Measurements from ENCODE around the gene SYNM. TPM values are rescaled to one million over a fixed set of nuclear protein-coding genes. Genes with fewer than 3 reads are reported as not detected.
A peak's percentile ranks its signal among the peaks of the same experiment; 100 is the strongest.

SYNM gene
- total and polyA plus RNA-seq, 2 donors (not counting 1 experiment from before 2014, with no cell fraction given), result 0.04 to 0.27 TPM

- peak; percentile 79 for ATAC-seq (ENCODE audit: low read depth)
- Histone ChIP-seq H4K20me1 (ENCODE audit: control insufficient read depth, insufficient read depth, low read length, poor library complexity, severe bottlenecking) (no peaks in the 10 kb centered on the region), H3K36me3 (replicated peaks in 1 of 2; ENCODE audit: control extremely low read depth in 1 of 2, control insufficient read depth in 1 of 2, extremely low read depth in 1 of 2, insufficient read depth in 2 of 2, low read length in 1 of 2) (no peaks in the 10 kb centered on the region), H3K4me1 (ENCODE audit: control insufficient read depth in 2 of 2, insufficient read depth in 2 of 2, low read length in 2 of 2) (peaks cover 5 to 7% of the 10 kb centered on the region in 2 donors), H3K4me2 (replicated peaks; ENCODE audit: low read depth, low read length, poor library complexity, severe bottlenecking) (peak overlapping the region; percentile 70), H3K9me3 (ENCODE audit: control extremely low read depth in 1 of 3, control insufficient read depth in 2 of 3, insufficient read depth in 1 of 3, low read length in 2 of 3) (no peaks in the 10 kb centered on the region), H2AFZ (ENCODE audit: insufficient read depth, low read depth, low read length, poor library complexity, severe bottlenecking) (peak overlapping the region; percentile 67), H3K4me3 (ENCODE audit: control extremely low read depth in 1 of 5, extremely low read depth in 1 of 5, insufficient read depth in 1 of 5, low read depth in 2 of 5, low read length in 4 of 5) (peak overlapping the region; percentile 30 to 69 (median 45)), H3K9ac (ENCODE audit: low read length) (peak overlapping the region; percentile 55), H3K79me2 (ENCODE audit: control insufficient read depth, insufficient read depth, low read length) (no peaks in the 10 kb centered on the region), H3K27me3 (replicated peaks in 1 of 4; ENCODE audit: control extremely low read depth in 1 of 4, control insufficient read depth in 3 of 4, insufficient read depth in 4 of 4, low read length in 3 of 4) (peaks cover 0 to 4% (median under 1%) of the 10 kb centered on the region in 4 experiments), H3K27ac (ENCODE audit: low read length in 2 of 2) (no peak overlapping the region)
- intact Hi-C loops (cut with micrococcal nuclease), result loop anchor here (1.0 to 10.0 kb wide), 4 partner anchors 298 to 634 kb away; no protein-coding TSS in a partner anchor
- POLR2A ChIA-PET, result no interaction called here
- 2% methylated on average over 5 of the region's 10 CpGs for WGBS (ENCODE audit: insufficient coverage)
- peak; percentile 74 for DNase-seq
- peak overlapping the region; percentile 46 for H3K27ac Mint-ChIP-seq
- H3K4me3 Mint-ChIP-seq, result peak overlapping the region; percentile 86
- H3K9me3 Mint-ChIP-seq (ENCODE audit: insufficient read depth), result no peaks in the 10 kb centered on the region
- H3K27me3 Mint-ChIP-seq, result peaks cover 23% of the 10 kb centered on the region
- no peak for TF ChIP-seq EZH2 (IDR thresholded peaks at IDR 0.05; ENCODE audit: borderline replicate concordance, insufficient read depth, low read depth, low read length, poor library complexity, severe bottlenecking)
- TF ChIP-seq, protein P1, sequence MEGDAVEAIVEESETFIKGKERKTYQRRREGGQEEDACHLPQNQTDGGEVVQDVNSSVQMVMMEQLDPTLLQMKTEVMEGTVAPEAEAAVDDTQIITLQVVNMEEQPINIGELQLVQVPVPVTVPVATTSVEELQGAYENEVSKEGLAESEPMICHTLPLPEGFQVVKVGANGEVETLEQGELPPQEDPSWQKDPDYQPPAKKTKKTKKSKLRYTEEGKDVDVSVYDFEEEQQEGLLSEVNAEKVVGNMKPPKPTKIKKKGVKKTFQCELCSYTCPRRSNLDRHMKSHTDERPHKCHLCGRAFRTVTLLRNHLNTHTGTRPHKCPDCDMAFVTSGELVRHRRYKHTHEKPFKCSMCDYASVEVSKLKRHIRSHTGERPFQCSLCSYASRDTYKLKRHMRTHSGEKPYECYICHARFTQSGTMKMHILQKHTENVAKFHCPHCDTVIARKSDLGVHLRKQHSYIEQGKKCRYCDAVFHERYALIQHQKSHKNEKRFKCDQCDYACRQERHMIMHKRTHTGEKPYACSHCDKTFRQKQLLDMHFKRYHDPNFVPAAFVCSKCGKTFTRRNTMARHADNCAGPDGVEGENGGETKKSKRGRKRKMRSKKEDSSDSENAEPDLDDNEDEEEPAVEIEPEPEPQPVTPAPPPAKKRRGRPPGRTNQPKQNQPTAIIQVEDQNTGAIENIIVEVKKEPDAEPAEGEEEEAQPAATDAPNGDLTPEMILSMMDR (IDR thresholded peaks at IDR 0.05), result peak; percentile 93
- CTCF ChIA-PET, result interaction anchor here (0.5 to 2.5 kb wide), 24 partner anchors 9 to 765 kb away, joined by 3 to 21 read pairs (median 4); no protein-coding TSS in a partner anchor
- H3K4me1 Mint-ChIP-seq, result peaks cover 7% of the 10 kb centered on the region
Measured at GRCh38 chr15:99076555-99077308, 28.1 kb upstream of the SYNM start.

GRCh38 chr15:99082798-99083197 is 22.1 kb upstream of the SYNM start:
- Mint-ChIP-seq H3K4me1 (no peaks in the 10 kb centered on the region), H3K4me3 (no peak overlapping the region), H3K27ac (no peak overlapping the region), H3K27me3 (peaks cover 28% of the 10 kb centered on the region), H3K9me3 (ENCODE audit: insufficient read depth) (no peaks in the 10 kb centered on the region)
- Histone ChIP-seq H3K27me3 (replicated peaks in 1 of 4; ENCODE audit: control extremely low read depth in 1 of 4, control insufficient read depth in 3 of 4, insufficient read depth in 4 of 4, low read length in 3 of 4) (peaks cover 0 to 4% (median 0%) of the 10 kb centered on the region in 4 experiments), H3K4me2 (replicated peaks; ENCODE audit: low read depth, low read length, poor library complexity, severe bottlenecking) (no peak overlapping the region), H4K20me1 (ENCODE audit: control insufficient read depth, insufficient read depth, low read length, poor library complexity, severe bottlenecking) (no peaks in the 10 kb centered on the region), H3K9me3 (ENCODE audit: control extremely low read depth in 1 of 3, control insufficient read depth in 2 of 3, insufficient read depth in 1 of 3, low read length in 2 of 3) (peaks cover 0 to 1% (median 0%) of the 10 kb centered on the region in 3 donors), H2AFZ (ENCODE audit: insufficient read depth, low read depth, low read length, poor library complexity, severe bottlenecking) (no peak overlapping the region), H3K9ac (ENCODE audit: low read length) (no peak overlapping the region), H3K4me1 (ENCODE audit: control insufficient read depth in 2 of 2, insufficient read depth in 2 of 2, low read length in 2 of 2) (no peaks in the 10 kb centered on the region), H3K79me2 (ENCODE audit: control insufficient read depth, insufficient read depth, low read length) (no peaks in the 10 kb centered on the region), H3K27ac (ENCODE audit: low read length in 2 of 2) (no peak overlapping the region), H3K4me3 (ENCODE audit: control extremely low read depth in 1 of 5, extremely low read depth in 1 of 5, insufficient read depth in 1 of 5, low read depth in 2 of 5, low read length in 4 of 5) (no peak overlapping the region), H3K36me3 (replicated peaks in 1 of 2; ENCODE audit: control extremely low read depth in 1 of 2, control insufficient read depth in 1 of 2, extremely low read depth in 1 of 2, insufficient read depth in 2 of 2, low read length in 1 of 2) (no peaks in the 10 kb centered on the region)
- no CpG with 5 or more reads among the region's 1 CpG for WGBS (ENCODE audit: insufficient coverage)
- no peak for DNase-seq
- POLR2A ChIA-PET, result no interaction called here
- CTCF ChIA-PET, result no interaction called here
- intact Hi-C loops (cut with micrococcal nuclease), result no loop called here
- TF ChIP-seq EZH2 (IDR thresholded peaks at IDR 0.05; ENCODE audit: borderline replicate concordance, insufficient read depth, low read depth, low read length, poor library complexity, severe bottlenecking), result no peak
- TF ChIP-seq, protein P1 (IDR thresholded peaks at IDR 0.05), result no peak
- no peak for ATAC-seq (ENCODE audit: low read depth)
